Stimulated activated naive CD4-positive, alpha-beta T cell (primary cell): Measurements from ENCODE around the gene ANO1.

Source experiments
- DNase-seq, 6 experiments: peaks; one replicate each; lab custom pipeline; 2025; lab: John Stamatoyannopoulos, UW

Gene ANO1

GRCh38 chr11:70072861-70073755 lies 5.0 kb upstream of the ANO1 start:
- no peak for DNase-seq

- DNase-seq, result no peak
Measured at GRCh38 chr11:70073871-70074371, 4.2 kb upstream of the ANO1 start.

- no peak for DNase-seq
Measured at GRCh38 chr11:70074746-70075145, 3.4 kb upstream of the ANO1 start.

- no peak for DNase-seq
Measured at GRCh38 chr11:70075836-70076235, 2.3 kb upstream of the ANO1 start.

GRCh38 chr11:70076461-70076931 lies 1.6 kb upstream of the ANO1 start:
- DNase-seq, result no peak

GRCh38 chr11:70077411-70078094 lies 564 bp upstream of the ANO1 start:
- no peak for DNase-seq

GRCh38 chr11:70078781-70079616 lies 882 bp downstream of the ANO1 start:
- no peak for DNase-seq

- no peak for DNase-seq
Measured at GRCh38 chr11:70079691-70080090, 1.6 kb downstream of the ANO1 start.

- no peak for DNase-seq
Measured at GRCh38 chr11:70080763-70081162, 2.6 kb downstream of the ANO1 start.

- no peak for DNase-seq
Measured at GRCh38 chr11:70082829-70083228, 4.7 kb downstream of the ANO1 start.

- no peak for DNase-seq
Measured at GRCh38 chr11:70084046-70084984, 6.2 kb downstream of the ANO1 start.

- DNase-seq, result no peak
Measured at GRCh38 chr11:70085815-70086769, 8.0 kb downstream of the ANO1 start.

GRCh38 chr11:70087446-70088167 lies 9.5 kb downstream of the ANO1 start:
- DNase-seq, result no peak

GRCh38 chr11:70088735-70089250 lies 10.7 kb downstream of the ANO1 start:
- no peak for DNase-seq

- no peak for DNase-seq
Measured at GRCh38 chr11:70089631-70090030, 11.5 kb downstream of the ANO1 start.

- DNase-seq, result no peak
Measured at GRCh38 chr11:70090961-70091381, 12.9 kb downstream of the ANO1 start.

- no peak for DNase-seq
Measured at GRCh38 chr11:70091638-70092037, 13.5 kb downstream of the ANO1 start.

GRCh38 chr11:70092959-70093715 lies 15.0 kb downstream of the ANO1 start:
- DNase-seq, result no peak
